H1 (cell line): ENCODE measurements around the gene ACOD1. TPM values are rescaled to one million over a fixed set of nuclear protein-coding genes. Genes with fewer than 3 reads are reported as not detected.

ENCODE experiments used
- EP300 ChIP-seq, 2 experiments: IDR thresholded peaks; 1 replicate in 1 of 2; 2 replicates in 1 of 2; pipeline ENCODE4 v1.6.1; 2011 to 2012; ENCODE audit warnings: low read depth in 2 of 2, low read length in 2 of 2, mild to moderate bottlenecking in 2 of 2, borderline replicate concordance in 1 of 2, inconsistent platforms in 1 of 2, moderate library complexity in 1 of 2
- POLR2A ChIP-seq, 2 experiments: IDR thresholded peaks; 1 replicate in 1 of 2; 2 replicates in 1 of 2; pipeline ENCODE4 v1.6.1; 2011; ENCODE audit warnings: low read depth in 2 of 2, low read length in 2 of 2, mild to moderate bottlenecking in 2 of 2; ENCODE audit errors: control extremely low read depth in 1 of 2
- RBBP5 ChIP-seq: IDR thresholded peaks from 2 replicates; pipeline ENCODE4 v1.7.1; 2012; ENCODE audit warnings: low read depth, mild to moderate bottlenecking, inconsistent platforms, low read length, moderate library complexity, borderline replicate concordance
- SAP30 ChIP-seq: fragments of 300-600 bp; sonication (generic); IDR thresholded peaks from 2 replicates; pipeline ENCODE4 v1.7.1; 2012; ENCODE audit warnings: low read length, moderate library complexity, mild to moderate bottlenecking, inconsistent platforms; ENCODE audit not compliant: insufficient read depth, insufficient replicate concordance
- SUZ12 ChIP-seq: fragments of 200-600 bp; sonication (generic); IDR thresholded peaks from 2 replicates; pipeline ENCODE4 v1.6.1; 2012; ENCODE audit warnings: mild to moderate bottlenecking, inconsistent platforms, low read length, moderate library complexity, mixed read lengths
- TBP ChIP-seq: IDR thresholded peaks from 2 replicates; pipeline ENCODE4 v1.6.1; 2011; ENCODE audit warnings: low read depth, low read length, improper control_type of control experiment
- polyA plus RNA-seq, 7 experiments: library from polyadenylated mRNA; depleted of rRNA in 3 of 7; stranded (reverse) in 5 of 7; unstranded in 2 of 7; fragments of >200 nt in 5 of 7; fragments of 200-250 nt in 2 of 7; gene quantifications; 1 replicate in 5 of 7; 2 replicates in 1 of 7; 4 replicates in 1 of 7; pipeline versions ENCODE4 v1.2.1 to v1.2.3, GENCODE V29; 2011 to 2013; ENCODE audit warnings: missing spikeins in 2 of 7, mixed read lengths in 2 of 7
- total RNA-seq: library from RNA; stranded (reverse); fragmentation: NEBNext Ultra II Directional; extraction: Animal tissue kit (Norgen Biotek cat#: 25700); gene quantifications from 2 replicates; pipeline ENCODE4 v1.2.1, GENCODE V29; 2021
- TF ChIP-seq, protein P1 (sequence below): fragments of 300-600 bp; sonication (generic); IDR thresholded peaks from 2 replicates; pipeline ENCODE4 v1.7.1; 2012; ENCODE audit warnings: low read length, moderate library complexity, mild to moderate bottlenecking, inconsistent platforms; ENCODE audit not compliant: insufficient replicate concordance
- TF ChIP-seq, protein P2 (sequence below): IDR thresholded peaks from 2 replicates; pipeline ENCODE4 v1.6.1; 2012; ENCODE audit warnings: low read length, inconsistent platforms

The ACOD1 gene
- total and polyA plus RNA-seq, 2 of the 8 experiments (the other 6 are each of a cell fraction or from before 2014, with no cell fraction given): not detected

DNA sequence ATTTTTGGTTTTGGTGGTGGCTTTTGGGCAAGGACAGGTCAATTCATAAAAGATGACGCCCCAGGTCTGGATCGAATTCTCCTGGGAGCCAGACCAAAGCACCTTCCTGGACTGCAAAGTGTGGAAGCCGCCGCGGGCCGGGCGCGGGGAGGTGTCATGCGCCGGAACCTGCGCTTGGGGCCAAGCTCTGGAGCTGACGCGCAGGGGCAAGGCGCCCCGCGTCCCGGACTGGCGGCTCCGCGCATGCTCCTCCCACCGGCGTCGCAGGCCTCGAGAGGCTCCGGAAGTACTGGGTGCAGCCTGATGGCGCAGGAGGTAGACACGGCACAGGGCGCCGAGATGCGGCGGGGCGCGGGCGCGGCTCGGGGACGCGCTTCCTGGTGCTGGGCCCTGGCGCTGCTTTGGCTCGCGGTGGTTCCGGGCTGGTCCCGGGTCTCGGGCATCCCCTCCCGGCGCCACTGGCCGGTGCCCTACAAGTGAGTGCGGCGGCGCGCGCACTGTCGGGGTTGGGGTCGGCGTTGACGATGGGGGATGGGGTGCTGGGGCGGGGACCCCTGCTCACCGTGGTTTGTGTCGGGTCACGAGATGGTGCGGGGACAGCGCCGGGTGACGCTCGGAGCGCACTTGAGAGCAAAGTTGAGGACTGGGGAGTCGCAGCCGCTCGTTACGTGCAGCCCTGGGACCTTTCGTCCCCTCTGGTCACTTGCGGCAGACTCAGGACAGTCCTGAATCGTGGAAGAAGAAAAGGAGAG is 43.7 kb downstream of the ACOD1 start, which contains the start of gene CLN5 (continued):
- TF ChIP-seq, protein P1, sequence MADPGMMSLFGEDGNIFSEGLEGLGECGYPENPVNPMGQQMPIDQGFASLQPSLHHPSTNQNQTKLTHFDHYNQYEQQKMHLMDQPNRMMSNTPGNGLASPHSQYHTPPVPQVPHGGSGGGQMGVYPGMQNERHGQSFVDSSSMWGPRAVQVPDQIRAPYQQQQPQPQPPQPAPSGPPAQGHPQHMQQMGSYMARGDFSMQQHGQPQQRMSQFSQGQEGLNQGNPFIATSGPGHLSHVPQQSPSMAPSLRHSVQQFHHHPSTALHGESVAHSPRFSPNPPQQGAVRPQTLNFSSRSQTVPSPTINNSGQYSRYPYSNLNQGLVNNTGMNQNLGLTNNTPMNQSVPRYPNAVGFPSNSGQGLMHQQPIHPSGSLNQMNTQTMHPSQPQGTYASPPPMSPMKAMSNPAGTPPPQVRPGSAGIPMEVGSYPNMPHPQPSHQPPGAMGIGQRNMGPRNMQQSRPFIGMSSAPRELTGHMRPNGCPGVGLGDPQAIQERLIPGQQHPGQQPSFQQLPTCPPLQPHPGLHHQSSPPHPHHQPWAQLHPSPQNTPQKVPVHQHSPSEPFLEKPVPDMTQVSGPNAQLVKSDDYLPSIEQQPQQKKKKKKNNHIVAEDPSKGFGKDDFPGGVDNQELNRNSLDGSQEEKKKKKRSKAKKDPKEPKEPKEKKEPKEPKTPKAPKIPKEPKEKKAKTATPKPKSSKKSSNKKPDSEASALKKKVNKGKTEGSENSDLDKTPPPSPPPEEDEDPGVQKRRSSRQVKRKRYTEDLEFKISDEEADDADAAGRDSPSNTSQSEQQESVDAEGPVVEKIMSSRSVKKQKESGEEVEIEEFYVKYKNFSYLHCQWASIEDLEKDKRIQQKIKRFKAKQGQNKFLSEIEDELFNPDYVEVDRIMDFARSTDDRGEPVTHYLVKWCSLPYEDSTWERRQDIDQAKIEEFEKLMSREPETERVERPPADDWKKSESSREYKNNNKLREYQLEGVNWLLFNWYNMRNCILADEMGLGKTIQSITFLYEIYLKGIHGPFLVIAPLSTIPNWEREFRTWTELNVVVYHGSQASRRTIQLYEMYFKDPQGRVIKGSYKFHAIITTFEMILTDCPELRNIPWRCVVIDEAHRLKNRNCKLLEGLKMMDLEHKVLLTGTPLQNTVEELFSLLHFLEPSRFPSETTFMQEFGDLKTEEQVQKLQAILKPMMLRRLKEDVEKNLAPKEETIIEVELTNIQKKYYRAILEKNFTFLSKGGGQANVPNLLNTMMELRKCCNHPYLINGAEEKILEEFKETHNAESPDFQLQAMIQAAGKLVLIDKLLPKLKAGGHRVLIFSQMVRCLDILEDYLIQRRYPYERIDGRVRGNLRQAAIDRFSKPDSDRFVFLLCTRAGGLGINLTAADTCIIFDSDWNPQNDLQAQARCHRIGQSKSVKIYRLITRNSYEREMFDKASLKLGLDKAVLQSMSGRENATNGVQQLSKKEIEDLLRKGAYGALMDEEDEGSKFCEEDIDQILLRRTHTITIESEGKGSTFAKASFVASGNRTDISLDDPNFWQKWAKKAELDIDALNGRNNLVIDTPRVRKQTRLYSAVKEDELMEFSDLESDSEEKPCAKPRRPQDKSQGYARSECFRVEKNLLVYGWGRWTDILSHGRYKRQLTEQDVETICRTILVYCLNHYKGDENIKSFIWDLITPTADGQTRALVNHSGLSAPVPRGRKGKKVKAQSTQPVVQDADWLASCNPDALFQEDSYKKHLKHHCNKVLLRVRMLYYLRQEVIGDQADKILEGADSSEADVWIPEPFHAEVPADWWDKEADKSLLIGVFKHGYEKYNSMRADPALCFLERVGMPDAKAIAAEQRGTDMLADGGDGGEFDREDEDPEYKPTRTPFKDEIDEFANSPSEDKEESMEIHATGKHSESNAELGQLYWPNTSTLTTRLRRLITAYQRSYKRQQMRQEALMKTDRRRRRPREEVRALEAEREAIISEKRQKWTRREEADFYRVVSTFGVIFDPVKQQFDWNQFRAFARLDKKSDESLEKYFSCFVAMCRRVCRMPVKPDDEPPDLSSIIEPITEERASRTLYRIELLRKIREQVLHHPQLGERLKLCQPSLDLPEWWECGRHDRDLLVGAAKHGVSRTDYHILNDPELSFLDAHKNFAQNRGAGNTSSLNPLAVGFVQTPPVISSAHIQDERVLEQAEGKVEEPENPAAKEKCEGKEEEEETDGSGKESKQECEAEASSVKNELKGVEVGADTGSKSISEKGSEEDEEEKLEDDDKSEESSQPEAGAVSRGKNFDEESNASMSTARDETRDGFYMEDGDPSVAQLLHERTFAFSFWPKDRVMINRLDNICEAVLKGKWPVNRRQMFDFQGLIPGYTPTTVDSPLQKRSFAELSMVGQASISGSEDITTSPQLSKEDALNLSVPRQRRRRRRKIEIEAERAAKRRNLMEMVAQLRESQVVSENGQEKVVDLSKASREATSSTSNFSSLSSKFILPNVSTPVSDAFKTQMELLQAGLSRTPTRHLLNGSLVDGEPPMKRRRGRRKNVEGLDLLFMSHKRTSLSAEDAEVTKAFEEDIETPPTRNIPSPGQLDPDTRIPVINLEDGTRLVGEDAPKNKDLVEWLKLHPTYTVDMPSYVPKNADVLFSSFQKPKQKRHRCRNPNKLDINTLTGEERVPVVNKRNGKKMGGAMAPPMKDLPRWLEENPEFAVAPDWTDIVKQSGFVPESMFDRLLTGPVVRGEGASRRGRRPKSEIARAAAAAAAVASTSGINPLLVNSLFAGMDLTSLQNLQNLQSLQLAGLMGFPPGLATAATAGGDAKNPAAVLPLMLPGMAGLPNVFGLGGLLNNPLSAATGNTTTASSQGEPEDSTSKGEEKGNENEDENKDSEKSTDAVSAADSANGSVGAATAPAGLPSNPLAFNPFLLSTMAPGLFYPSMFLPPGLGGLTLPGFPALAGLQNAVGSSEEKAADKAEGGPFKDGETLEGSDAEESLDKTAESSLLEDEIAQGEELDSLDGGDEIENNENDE: no peak
- no peak for TF ChIP-seq SUZ12
- TF ChIP-seq EP300 (IDR thresholded peaks at IDR 0.05; ENCODE audit: borderline replicate concordance in 1 of 2, low read depth in 2 of 2, low read length in 2 of 2): peak in 1 of 2 experiments; percentile 21; a peak in 1 of 3 replicates
- TF ChIP-seq RBBP5: peak; percentile 90; the same call in 1 of the 2 replicates
- peak; percentile 88 to 96 for TF ChIP-seq POLR2A (IDR thresholded peaks at IDR 0.05; ENCODE audit: control extremely low read depth in 1 of 2, low read depth in 2 of 2, low read length in 2 of 2)
- TF ChIP-seq, protein P2, sequence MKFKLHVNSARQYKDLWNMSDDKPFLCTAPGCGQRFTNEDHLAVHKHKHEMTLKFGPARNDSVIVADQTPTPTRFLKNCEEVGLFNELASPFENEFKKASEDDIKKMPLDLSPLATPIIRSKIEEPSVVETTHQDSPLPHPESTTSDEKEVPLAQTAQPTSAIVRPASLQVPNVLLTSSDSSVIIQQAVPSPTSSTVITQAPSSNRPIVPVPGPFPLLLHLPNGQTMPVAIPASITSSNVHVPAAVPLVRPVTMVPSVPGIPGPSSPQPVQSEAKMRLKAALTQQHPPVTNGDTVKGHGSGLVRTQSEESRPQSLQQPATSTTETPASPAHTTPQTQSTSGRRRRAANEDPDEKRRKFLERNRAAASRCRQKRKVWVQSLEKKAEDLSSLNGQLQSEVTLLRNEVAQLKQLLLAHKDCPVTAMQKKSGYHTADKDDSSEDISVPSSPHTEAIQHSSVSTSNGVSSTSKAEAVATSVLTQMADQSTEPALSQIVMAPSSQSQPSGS: no peak
- peak; percentile 67 for TF ChIP-seq TBP
- TF ChIP-seq SAP30: no peak
